GM12875 (cell line): ENCODE data around the gene SYNDIG1.

Source experiments
- H3K4me3 ChIP-seq: one replicate; pipeline ENCODE4 v1.5.1; 2011; ENCODE audit warnings: low read depth, low read length, control low read depth
- CTCF ChIP-seq: IDR thresholded peaks from 2 replicates; pipeline ENCODE4 v1.5.1; 2011; ENCODE audit warnings: low read depth, mild to moderate bottlenecking, control low read depth, inconsistent platforms, low read length, moderate library complexity, borderline replicate concordance; ENCODE audit not compliant: insufficient read depth

Gene SYNDIG1

GRCh38 chr20:24572140-24572539 is 102.7 kb downstream of the SYNDIG1 start:
- no peak overlapping the region for H3K4me3 ChIP-seq
- TF ChIP-seq CTCF = no peak

GRCh38 chr20:24572862-24573261 is 103.4 kb downstream of the SYNDIG1 start:
- H3K4me3 ChIP-seq = no peak overlapping the region
- TF ChIP-seq CTCF = no peak

- TF ChIP-seq CTCF = no peak
- no peak overlapping the region for H3K4me3 ChIP-seq
Measured at GRCh38 chr20:24573557-24573956, 104.1 kb downstream of the SYNDIG1 start.

GRCh38 chr20:24574307-24574706 is 104.9 kb downstream of the SYNDIG1 start:
- TF ChIP-seq CTCF = no peak
- no peak overlapping the region for H3K4me3 ChIP-seq

GRCh38 chr20:24574797-24575196 is 105.4 kb downstream of the SYNDIG1 start:
- no peak for TF ChIP-seq CTCF
- no peak overlapping the region for H3K4me3 ChIP-seq

- TF ChIP-seq CTCF = no peak
- H3K4me3 ChIP-seq = no peak overlapping the region
Measured at GRCh38 chr20:24575811-24576210, 106.4 kb downstream of the SYNDIG1 start.

- no peak for TF ChIP-seq CTCF
- no peak overlapping the region for H3K4me3 ChIP-seq
Measured at GRCh38 chr20:24576447-24576846, 107.0 kb downstream of the SYNDIG1 start.
